ENCODE data around the gene BEST4.

BEST4 gene

DNA sequence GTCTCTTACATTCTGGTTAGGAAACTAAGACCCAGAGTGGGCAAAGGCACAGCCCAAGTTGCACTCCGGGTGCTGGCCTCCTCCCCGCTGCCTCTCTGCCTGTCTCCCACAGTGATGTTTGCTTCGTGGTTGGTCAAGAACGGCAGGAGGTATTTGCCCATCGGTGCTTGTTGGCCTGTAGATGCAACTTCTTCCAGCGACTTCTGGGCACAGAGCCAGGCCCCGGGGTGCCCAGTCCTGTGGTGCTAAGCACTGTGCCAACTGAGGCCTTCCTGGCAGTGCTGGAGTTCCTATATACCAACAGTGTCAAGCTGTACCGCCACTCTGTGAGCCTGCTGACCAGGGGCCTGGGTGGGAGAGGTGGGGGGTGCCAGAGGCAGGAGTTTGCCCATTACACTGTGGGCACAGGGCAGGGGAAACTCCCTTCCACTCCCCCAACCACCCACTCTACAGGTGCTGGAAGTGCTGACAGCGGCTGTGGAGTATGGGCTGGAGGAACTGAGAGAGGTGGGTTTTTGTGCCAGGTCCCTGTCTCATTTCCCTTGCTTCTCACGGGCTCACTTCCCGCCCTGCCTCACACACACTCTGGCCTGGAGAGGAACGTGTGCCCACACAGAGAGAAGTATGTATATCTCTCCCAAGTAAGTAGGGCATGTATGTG, 22.3 kb upstream of the BEST4 start:
- TF ChIP-seq POLR2AphosphoS5 (IDR thresholded peaks at IDR 0.05; ENCODE audit: low read depth, low read length) (no peak), TAF1 (IDR thresholded peaks at IDR 0.05; ENCODE audit: borderline replicate concordance, insufficient read depth, low read length) (no peak), FOXP2 (optimal IDR thresholded peaks at IDR 0.05; ENCODE audit: borderline replicate concordance, extremely low read depth, extremely low read length, insufficient read depth) (no peak), SIN3A (IDR thresholded peaks at IDR 0.05; ENCODE audit: borderline replicate concordance, insufficient read depth, low read length) (no peak)
- TF ChIP-seq, protein P1, sequence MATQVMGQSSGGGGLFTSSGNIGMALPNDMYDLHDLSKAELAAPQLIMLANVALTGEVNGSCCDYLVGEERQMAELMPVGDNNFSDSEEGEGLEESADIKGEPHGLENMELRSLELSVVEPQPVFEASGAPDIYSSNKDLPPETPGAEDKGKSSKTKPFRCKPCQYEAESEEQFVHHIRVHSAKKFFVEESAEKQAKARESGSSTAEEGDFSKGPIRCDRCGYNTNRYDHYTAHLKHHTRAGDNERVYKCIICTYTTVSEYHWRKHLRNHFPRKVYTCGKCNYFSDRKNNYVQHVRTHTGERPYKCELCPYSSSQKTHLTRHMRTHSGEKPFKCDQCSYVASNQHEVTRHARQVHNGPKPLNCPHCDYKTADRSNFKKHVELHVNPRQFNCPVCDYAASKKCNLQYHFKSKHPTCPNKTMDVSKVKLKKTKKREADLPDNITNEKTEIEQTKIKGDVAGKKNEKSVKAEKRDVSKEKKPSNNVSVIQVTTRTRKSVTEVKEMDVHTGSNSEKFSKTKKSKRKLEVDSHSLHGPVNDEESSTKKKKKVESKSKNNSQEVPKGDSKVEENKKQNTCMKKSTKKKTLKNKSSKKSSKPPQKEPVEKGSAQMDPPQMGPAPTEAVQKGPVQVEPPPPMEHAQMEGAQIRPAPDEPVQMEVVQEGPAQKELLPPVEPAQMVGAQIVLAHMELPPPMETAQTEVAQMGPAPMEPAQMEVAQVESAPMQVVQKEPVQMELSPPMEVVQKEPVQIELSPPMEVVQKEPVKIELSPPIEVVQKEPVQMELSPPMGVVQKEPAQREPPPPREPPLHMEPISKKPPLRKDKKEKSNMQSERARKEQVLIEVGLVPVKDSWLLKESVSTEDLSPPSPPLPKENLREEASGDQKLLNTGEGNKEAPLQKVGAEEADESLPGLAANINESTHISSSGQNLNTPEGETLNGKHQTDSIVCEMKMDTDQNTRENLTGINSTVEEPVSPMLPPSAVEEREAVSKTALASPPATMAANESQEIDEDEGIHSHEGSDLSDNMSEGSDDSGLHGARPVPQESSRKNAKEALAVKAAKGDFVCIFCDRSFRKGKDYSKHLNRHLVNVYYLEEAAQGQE (IDR thresholded peaks at IDR 0.05; ENCODE audit: insufficient read depth in 1 of 2, low read depth in 2 of 2, low read length in 2 of 2) = no peak

DNA sequence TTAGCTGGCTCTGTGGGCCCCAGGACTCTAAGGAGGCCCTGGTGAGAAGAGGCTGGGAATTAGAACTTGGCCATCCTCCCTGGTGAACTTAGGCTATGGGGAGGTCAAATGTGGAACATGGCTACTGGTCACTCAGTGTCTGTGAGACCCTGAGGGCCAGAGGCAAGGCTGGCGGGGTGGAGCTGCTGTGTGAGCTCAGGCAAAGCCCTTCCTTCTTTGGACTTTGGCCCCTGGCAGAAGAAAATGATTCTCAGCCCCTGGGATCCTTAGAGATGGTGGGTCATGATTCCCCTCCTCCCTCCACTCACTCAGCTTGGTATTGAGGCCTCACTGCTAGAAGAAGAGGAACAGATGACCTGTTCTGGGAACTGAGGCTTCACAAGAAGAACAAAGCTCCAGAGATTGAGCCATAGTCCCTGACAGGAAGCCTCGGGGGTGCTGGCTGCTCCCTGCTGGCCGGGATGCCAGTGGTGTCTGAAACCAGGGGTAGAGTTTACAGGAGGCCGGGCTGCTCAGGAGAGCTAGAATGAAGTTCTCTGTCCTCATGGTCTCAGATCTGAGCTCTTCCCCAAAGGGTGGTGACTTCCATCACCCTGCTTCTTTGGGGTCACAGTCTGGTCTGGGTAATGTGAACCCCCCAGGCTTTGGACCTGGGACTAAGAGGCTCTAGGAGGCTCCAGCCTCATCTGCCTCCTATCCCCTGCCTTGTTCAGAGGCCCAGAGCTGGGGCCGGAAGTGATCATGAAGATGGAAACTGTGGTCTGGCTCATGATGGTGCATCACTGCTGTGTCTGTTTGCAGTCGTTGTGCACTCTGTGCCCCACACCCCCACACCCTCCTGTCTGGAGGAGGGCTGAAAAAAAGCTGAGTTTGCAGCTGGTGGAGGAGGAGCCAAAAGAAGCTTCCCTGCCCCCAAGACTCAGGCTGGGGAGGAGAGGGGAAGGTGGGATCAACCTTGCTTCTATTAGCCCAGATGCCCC, 21.3 kb upstream of the BEST4 start:
- no peak for TF ChIP-seq FOXP2 (optimal IDR thresholded peaks at IDR 0.05; ENCODE audit: borderline replicate concordance, extremely low read depth, extremely low read length, insufficient read depth)
- TF ChIP-seq TAF1 (IDR thresholded peaks at IDR 0.05; ENCODE audit: borderline replicate concordance, insufficient read depth, low read length) = no peak

DNA sequence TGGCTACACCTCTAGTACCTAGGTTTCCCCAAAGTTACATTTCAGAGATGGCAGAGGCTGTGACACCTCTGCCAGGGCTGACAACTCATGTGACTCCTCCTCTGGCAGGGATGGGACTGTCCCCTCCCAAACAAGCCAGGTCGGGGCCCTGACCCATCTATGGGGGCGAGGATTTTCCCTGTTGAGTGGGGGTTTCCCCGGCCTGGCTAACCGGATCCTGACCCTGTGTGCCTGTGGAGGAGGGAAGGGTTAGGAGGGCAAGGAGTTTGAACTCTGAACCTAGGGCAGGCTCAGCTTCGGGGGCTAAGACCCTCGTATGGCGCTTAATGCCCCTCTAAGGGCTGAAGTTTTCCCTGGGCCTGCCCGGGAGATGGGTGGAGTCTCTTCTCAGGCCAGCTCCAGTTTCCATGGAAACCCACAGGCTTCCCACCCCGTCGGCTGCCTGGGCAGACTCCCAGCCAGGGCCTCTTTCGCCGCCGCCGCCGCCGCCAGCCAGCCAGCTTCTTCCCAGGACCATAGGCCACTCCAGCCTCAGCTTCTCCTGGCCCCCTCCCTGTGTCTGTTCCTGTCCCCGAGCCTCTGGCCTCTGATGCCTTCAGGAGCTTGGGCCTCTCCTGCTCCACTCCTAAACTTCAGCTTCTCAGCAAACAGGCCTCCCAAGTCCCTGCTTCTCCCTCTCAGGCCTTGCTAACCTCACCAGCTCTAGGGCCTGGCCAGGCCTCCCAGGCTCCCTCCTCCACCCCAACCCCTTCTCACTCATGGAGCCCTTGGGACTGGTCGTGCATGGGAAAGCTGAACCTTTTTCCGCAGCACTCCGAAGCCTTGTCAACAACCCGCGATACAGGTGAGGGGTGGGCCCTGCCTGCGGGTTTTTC, 20.3 kb upstream of the BEST4 start, which contains the start of gene BTBD19:
Gene BTBD19, plus strand, starts transcription at position 461 of the 875 bp plus-strand sequence. Its CDS starts 298 bp downstream, at position 759.
- TF ChIP-seq POLR2AphosphoS5 (IDR thresholded peaks at IDR 0.05; ENCODE audit: low read depth, low read length) = peak; percentile 47; the same call in 1 of the 2 replicates
- TF ChIP-seq FOXP2 (optimal IDR thresholded peaks at IDR 0.05; ENCODE audit: borderline replicate concordance, extremely low read depth, extremely low read length, insufficient read depth) = no peak

DNA sequence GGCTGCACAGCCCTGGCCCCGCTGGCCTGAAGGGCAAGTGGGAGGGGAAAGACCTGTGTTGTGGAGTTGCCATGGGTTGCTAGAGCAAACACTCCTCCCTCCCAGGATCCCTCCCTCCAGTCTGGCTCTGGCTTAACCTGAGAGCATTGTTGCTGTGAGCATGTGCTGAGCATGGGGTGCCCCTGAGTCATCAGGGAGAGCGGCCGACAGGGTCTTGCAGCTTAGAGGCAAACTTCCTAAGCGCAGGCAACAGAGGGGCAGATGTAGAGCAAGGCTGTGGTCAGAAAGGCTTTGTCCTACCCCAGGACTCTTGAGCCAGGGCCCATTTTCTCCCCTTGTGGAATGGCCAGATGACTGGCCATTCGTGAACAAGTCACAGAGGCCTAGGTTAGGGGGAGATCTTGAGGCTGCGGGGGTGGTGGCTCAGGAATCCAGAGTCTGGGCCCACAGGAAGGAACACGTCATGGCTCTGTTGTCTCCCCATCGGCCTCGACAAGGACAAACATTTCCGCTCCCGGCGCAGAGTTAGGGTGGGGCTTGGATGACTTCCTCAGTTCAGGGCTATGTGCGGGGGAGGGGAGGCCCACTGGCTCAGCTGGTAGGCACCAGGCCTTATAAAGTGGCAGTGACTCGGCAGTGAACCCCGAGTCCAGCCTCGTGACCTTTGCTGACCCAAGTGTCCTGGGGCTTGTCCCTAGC, 19.5 kb upstream of the BEST4 start:
- TF ChIP-seq, protein P1 (IDR thresholded peaks at IDR 0.05; ENCODE audit: insufficient read depth in 1 of 2, low read depth in 2 of 2, low read length in 2 of 2) = peak in 1 of 2 experiments; percentile 50; a peak in 1 of 4 replicates
- TF ChIP-seq SIN3A (IDR thresholded peaks at IDR 0.05; ENCODE audit: borderline replicate concordance, insufficient read depth, low read length) = peak; percentile 79; the same call in 1 of the 2 replicates
- TF ChIP-seq POLR2AphosphoS5 (IDR thresholded peaks at IDR 0.05; ENCODE audit: low read depth, low read length) = peak; percentile 51; the same call in 1 of the 2 replicates
- no peak; the same call in 1 of the 2 replicates for TF ChIP-seq TAF1 (IDR thresholded peaks at IDR 0.05; ENCODE audit: borderline replicate concordance, insufficient read depth, low read length)
- TF ChIP-seq FOXP2 (optimal IDR thresholded peaks at IDR 0.05; ENCODE audit: borderline replicate concordance, extremely low read depth, extremely low read length, insufficient read depth) = no peak

DNA sequence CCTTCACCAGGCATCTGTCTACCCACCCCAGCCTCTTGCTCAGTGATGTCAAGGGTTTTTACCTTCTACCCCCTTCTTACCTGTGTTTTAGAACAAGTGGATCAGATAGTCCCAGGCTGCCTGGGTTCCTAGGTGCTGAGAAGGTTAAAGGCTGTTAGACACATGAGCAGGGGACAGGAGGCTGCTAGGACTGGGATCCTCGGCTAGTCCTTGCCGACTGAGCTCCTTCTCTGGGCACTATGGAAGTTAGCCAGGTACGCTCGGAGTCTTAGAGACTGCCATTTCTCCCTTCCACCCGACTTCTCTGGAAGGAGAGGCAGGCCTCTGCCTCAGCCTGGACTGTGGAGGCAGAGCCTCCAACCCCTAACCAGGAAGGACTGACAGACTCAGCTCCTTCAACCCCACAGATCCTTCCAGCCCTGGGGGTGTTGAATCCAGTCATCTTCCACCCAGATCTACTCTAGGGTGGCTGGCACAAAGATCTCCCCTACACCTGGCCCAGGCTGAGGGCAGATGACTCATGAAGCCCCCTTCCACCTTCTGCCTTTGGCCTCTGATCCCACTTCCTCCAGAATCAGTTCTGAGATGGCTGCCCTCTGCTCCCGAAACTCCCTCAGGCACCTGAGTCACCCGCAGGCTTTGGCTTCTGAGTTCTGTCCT, 18.9 kb upstream of the BEST4 start, which contains the start of gene DYNLT4:
Gene DYNLT4, minus strand, starts transcription at position 648 of the 660 bp plus-strand sequence. CDS start 683 bp downstream, outside the sequence.
- TF ChIP-seq TAF1 (IDR thresholded peaks at IDR 0.05; ENCODE audit: borderline replicate concordance, insufficient read depth, low read length) = no peak
- TF ChIP-seq POLR2AphosphoS5 (IDR thresholded peaks at IDR 0.05; ENCODE audit: low read depth, low read length) = no peak
- TF ChIP-seq, protein P1 (IDR thresholded peaks at IDR 0.05; ENCODE audit: insufficient read depth in 1 of 2, low read depth in 2 of 2, low read length in 2 of 2) = no peak
- no peak for TF ChIP-seq SIN3A (IDR thresholded peaks at IDR 0.05; ENCODE audit: borderline replicate concordance, insufficient read depth, low read length)
- no peak for TF ChIP-seq FOXP2 (optimal IDR thresholded peaks at IDR 0.05; ENCODE audit: borderline replicate concordance, extremely low read depth, extremely low read length, insufficient read depth)

All from PFSK-1 (cell line).